ENCODE data around the gene CNNM3.

CNNM3 gene

DNA sequence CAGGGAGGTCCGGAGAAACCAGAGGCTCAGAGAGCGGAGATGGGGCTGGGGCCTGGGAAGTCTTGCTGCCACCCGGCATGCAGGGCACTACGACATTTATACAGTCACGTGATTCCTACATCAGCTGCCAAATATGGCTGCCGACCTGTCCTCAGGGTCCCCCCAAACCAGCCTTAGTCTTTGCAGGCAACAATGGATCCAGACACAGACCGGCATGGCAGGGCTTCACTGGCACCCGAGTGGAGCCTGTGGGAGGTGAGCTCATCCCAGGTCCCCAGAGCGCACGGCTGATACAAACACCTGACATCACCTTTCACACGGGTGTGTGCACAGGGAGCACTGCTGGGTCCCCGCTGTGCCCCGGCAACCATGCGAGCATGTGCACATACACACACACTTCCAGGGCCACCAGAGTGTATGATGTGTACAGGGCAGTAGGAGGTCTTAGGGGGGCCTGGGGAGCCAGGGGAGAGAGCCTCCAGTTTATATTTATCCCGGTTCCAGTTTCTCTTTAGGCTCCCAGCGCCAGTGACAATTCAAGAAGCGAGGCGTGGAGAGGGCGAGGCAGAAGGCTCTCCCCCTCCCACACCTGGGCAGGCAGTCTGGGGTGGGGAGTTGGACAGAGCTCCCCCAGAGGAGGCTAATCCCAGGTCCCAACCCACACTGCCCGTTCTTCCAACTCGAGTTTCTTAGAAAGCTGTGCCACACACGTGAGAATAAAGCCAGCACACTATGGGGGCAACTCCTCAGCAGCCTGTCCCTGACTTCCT is 51.1 kb downstream of the CNNM3 start:
- DNase-seq = no peak

DNA sequence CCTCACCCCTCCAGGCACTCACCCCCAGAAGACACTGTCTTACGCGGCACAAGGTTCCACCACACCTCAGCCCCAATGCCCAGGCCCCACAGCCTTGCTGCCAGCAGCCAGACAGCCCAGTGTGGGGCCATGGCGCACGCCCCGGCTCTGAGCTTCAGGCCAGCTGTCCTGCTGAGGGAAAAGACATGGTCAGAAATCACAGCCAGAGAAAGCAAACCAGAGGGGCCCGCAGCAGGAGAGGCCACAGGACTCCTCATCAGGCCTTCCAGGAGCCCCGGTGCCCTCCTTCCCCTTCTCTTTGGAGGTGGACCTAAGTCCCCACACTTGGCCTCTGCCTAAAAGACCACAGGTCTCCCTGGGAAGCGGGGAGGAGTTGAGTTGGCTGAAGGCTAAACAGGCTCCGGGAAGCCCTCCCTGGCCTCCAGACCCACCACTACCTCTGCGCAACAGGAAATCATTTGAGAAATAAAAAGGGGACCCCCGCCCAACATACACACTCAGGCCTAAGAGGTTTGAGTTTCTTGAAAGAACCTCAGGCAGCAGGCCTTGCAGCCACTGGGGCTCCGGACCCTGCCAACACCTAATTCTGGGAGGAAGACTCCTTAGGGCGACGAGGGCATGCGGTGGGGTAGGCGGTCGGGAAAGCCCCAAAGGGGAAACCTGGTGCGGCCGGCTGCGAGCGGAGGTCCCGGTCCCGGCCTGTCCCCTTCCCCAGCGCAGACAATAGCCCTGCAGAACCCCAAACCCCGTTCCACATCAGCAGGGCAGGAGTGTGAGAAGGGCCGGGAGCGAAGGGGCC is 51.9 kb downstream of the CNNM3 start:
- DNase-seq = no peak

DNA sequence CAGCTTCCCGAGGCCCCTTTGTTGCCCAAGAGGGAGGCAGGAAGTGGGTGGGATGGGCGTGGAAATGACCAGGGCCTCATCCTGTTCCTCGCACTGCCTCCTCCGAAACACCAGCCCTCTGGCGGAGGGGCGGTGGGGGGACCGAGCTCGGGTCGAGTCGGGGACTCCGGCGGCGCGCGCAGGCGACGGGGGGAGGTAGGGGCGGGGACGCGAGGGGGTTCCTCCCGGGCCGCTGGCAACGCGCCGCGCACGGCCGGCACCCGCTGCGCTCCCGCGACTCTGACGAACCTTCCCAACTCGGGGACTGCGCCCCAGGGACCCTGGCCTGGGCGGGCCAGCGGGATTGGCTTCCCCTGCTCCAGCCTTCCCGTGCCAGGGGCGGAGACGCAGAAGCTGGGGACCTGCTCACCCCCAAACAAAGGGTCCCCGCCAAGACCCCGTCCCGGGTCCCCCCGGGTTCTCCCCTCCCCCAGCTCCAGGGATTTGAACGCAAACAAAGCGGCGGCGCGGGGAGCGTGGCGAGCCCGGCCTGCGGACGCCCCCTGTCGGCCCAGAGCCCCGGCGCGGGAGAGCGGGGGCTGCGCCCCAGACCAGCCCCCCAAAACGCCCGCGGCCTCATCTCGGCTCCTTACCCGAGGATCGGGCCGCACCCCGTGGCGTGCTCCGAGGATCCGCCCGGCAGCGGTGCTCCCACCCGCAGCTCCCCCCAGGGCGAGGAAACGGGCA is 52.6 kb downstream of the CNNM3 start:
- peak; percentile 69 for DNase-seq

DNA sequence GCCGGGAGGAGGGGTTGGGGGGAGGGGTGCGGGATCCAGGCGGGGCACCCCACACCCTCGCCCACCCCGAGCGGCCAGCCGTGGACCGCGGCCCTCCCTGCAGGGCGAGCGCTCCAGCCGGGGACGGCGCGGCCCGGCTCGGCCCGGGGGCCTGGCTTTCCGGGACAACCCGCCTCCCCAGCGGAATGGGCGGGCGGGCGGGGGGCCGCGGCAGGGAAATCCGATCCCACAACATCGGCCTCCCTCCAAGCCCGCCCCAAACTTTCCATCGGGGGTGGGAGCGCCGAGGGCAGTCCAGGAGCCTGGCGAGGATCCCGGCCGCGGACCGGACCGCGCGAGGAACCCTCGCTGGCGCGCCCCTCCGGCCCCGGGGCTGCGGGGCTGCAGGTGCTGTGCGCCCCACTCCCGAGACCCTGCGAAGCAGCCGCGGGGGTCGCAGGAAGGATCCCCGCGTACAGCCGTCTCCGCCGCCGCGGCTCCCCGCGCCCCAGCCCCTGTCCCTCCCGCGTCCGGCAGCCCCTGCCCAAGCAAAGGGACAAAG is 53.3 kb downstream of the CNNM3 start:
- DNase-seq = no peak

DNA sequence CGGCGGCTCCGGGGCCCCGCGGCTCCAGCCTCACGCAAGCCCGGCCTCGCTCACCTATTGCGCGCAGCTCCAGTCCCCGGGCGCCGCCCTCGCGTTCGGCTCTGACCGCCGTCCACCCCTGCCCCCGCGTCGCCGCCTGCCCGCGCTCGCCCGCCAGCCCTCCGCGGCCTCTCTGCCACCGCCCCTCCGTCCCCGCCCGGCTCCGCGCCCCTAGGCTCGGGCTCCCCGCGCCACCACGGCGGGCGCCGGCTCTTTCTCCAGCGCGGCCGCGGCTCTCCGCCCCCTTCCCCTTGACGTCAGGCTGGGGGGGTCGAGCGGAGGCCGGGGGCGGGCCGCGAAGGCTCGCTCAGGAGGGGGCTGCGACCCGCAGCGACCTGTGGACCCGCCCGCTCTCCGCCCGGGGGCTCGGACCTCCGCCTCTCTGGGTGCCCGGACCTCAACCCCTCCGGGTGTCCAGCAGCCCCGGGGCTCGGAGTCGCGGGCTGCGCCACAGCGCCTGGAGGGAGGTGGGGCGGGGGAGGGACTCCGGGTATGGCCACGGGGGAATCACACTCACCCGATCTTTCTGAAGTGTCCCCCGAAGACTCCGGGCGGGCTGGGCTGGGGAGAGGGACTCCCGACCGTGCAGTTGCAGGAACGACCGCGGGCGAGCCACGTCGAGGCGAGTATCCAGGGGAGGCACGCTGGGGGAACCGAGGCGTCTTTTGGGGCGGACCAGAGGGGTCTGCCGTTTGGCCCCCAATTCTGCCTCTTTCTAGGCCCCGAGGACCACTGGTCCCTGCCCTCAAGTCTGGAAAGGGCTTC is 54.0 kb downstream of the CNNM3 start, which contains the start of gene SEMA4C:
TSS of gene SEMA4C (minus strand) at position 259 of the 804 bp plus-strand sequence. CDS start 2,194 bp downstream, outside the sequence.
- DNase-seq = peak; percentile 81

DNA sequence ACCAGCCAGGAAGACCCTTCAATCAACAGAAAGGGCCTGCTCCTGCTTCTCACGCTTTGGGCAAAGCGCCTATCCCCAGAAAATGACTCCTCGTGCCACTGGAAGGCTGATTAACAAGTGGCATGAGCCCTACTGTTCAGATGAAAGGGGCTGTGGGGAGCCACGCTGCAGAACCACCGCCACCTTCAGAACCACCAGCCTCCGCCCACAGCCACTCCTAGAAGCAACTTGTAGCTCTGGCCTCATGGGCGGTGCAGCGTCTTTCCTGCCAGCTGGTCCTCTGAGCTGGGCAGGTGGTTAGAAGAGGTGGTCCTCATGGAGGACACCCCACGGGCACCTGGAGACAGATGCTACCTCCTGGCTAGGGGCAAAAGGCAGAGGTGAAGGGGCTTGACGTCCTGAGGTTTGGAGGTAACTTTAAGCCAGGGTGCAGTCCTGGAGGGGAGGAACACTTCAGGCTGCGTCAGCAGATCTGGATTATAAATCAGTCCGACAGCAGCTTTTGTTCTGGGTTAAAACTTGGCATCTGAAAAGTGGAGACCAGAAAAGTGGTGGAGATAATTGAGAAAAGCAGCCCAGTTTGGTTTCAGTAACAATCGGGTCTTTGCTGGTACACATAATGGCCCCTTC is 54.7 kb downstream of the CNNM3 start:
- peak; percentile 74 for DNase-seq

DNA sequence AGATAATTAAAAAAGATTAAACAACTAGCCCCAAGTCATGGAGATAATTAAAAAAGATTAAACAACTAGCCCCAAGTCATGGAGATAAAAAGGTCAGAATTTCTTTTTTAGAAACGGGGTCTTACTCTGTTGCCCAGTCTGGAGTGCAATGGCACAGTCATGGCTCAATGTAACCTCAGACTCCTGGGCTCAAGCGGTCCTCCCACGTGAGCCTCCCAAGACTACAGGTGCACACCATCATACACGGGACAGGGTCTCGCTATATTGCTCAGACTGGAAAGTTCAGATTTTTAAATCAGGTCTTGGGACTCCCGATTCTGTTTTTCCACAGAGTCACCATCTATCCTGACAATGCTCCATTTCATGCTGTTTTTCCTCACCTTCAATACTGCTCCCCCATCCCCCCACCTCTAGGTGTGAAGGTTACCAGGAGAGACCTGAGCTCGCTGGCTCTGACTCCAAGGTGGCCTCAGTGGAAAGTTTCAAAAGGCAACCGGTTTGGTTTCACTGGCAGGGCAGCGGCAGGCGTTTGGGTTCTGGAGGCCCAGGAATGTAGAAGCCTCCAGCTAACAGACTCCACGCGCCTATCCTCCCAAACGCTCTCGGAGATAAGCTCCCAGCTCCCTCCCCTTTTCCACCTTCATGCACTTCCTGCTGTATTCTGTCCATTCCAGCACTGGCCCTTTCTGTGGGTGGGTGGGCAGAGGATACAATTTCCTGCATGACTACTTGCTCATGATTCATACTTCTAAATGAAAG is 56.7 kb downstream of the CNNM3 start:
- no peak for DNase-seq

DNA sequence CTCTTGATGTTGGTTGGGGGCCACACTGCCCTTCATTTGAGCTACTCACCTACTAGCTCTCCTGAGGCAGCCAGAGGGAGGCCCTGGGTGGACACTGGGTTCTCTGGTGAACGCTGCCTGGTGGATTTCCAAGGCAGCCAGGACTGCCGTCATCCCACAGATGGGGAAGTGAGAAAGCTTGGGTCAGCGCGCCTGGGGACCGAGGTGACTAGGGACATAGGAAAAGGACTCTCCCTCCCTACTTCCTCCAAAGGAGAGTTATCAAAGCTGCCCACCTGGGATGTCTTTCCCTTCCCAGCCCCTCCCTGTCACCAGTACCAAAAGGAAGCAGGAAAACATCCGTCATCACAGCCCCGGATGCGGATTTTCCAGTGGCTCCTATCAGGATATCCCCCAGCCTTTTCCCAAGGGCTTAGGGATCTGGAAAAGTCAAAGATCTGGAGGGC is 57.6 kb downstream of the CNNM3 start:
- no peak for DNase-seq

DNA sequence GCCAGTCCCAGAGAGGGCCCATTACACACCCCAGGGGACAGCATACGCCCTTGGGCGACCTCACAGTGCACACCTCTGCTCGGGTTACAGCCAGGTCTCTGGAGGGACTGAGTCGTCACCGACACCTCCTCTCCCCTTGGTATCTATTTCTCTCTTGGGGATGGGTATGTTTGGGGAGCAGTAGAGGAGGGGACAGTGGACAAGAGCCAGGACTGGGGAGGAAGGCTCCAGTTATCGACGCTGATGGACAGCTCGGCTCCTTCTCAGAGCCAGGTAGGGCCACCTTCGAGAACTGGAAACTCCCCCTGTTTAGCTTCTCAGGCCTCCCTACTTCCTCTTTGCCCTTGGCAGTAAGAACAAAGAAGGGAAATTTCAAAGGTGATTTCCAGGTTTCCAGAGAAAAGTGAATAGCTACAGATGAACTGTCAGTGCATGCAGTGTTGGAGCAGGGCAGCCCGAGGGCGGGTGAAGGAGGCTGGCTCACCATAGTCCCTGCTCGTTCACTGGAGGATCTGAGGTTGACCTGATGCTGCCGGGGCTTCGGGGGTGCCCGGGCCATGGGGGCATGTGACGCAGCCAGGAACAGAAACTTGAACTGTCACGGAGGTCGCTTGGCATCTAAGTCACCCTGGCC is 58.2 kb downstream of the CNNM3 start:
- no peak for DNase-seq

DNA sequence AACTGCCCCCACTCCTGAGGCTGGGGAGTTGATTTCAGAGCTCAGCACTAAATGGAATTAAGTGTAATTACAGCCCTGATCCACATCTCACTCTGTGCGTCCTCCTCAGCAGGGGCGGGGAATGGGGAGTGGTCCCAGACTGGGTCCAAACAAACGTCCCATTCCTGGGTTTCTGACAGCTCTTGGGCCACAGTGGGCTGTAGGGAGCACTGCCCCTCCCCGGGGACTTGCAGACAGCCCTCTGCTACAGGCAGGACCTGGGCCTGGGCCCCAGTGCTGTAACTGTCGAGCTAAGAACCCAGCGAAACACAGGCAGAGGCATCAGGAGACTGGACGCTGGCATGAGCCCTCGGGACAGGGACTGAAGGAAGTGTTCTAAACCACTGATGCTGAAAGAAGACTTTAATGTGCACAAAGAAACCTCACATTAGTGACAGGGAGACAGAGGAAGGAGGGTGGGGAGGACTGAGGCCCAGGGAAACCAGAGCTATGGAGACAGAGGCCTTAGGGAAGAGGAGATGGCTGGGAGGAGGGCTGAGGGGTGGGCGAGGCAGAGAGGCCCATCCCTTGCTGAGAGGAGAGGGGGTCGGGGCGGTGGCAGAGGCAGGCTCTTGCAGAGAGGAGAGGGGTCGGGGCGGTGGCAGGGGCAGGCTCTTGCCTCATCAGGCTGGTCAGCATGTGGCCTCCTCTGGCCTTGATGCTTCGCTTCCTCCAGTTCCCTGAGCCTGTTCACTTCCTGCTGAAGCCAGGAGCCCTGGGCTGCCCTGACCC is 59.6 kb downstream of the CNNM3 start:
- no peak for DNase-seq

DNA sequence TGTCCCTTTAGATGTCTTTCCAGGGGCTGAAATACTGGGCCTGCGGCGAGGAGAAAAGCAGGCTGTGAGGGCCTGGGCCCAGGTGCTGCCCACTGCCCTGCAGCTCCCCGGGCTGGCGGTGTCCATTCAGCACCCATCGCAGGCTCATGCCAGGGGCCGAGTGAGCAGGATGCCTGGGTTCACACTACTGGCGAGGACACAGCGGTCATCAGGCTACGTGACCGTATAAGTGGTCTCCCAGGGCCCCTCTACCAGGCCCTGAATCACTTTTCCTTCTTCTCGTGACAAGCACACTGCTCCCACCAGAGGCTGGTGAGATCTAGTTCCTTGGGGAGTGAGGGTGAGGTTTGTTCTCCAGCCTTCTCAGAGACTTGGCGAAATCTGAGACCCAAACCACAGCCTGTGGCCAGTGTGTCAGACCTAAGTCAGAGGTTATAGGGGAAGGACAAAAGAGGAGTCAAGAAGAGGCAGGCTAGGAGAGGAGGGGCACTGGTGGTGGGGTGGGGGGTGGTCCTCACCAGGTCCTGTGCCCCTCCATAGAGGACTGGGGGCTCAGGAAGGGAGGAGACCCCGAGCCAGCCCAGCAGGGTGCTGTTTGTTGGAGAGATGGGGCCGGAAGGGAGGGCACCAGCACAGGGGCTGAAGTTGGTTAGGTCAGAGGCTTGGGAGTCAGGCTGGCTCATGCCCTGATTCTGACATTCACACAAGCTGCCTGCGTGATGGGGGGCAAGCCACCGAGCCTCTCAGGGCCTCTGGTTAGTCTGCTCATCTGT is 60.4 kb downstream of the CNNM3 start:
- DNase-seq = no peak

DNA sequence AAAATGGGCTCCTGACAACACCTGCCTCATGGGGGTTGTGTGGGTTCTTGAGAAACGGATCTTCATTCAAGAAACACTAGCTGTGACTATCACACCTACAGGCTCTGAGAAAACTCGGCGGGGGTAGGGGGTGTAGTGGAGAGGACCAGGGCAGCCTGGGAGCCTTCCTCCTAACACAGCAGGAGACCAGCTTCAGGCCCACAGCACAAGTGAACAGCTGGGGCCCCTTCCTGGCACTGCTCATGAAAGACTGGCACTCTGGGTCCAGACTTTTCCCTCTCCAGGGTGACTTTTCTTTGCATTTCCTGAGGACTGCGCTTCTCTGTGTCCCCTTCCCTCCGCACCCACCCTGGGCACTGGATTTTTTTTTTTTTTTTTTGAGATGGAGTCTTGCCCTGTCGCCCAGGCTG is 61.0 kb downstream of the CNNM3 start:
- no peak for DNase-seq

DNA sequence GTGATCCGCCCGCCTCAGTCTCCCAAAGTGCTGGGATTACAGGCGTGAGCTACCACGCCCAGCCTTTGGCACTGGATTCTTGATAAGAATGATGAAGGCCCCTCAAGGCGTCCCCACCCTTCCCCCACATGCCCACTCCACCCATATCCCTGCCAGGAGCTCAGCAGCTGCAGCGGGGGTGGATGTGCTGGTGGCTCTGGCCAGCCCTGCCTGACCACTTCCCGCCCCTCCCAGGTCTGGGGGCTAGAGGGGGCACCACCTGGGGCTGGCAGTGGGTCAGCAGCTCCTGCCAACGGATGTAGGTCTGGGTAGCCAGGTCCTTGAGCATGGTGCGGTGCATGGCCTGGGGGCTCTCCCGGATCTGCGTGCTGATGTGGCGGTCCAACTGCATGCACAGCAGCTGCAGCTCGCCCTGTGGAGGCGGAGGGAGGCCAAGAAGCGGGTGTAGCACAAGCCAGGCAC is 61.6 kb downstream of the CNNM3 start:
- no peak for DNase-seq

DNA sequence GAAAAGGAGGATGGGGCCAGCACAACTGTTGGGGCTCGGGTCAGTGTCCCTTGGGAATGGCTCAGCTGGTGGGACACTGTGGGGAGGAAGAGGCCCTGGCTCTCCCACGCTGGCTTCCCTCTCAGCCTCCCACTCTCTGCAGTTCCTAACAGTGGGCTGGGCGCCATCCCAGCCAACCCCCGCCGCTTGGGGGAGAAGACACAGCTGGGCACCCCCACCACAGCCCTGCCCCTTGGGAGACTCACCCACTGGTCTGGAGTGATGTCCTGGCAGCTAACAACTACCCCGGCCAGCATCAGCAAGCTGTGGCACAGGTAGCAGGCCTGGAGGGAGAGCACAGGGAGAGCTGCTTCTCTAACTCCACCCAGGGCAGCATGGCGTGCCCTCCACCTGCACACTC is 62.1 kb downstream of the CNNM3 start:
- no peak for DNase-seq

DNA sequence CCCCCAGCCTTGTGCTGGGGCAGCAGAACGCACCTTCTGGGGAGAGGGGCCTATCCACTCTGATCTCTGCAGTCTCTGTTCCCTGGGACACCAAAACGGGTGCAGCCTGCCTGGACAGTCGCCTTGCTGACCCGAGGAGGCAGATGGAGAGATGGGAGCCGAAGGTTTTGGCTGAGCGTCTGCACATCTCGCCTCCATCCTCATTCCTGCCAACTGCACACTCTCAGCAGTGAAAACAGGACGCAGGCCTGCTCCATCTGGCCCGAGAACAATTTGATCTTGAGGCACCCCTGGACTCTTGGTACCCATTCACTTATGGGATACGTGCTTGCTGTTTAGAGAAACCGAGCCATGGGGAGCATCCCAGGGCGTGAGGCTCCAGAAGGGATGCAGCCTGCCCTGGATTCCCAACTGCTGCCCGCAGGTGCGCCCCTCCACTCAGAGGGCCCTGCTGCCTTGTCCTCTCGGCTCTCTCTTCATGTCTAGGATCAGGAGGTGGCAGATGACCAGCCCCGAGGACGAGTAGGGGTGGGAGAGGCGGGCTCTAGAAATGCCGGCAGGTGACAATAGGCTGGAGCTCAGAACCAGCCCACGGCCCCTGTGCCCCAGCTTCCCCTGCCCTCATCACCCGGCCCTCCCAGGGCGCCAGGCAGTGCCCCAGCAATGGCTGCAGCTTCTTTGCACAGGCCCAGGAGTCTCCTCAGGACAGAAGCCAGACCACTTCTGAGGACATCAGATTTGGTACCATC is 62.9 kb downstream of the CNNM3 start:
- DNase-seq = no peak

DNA sequence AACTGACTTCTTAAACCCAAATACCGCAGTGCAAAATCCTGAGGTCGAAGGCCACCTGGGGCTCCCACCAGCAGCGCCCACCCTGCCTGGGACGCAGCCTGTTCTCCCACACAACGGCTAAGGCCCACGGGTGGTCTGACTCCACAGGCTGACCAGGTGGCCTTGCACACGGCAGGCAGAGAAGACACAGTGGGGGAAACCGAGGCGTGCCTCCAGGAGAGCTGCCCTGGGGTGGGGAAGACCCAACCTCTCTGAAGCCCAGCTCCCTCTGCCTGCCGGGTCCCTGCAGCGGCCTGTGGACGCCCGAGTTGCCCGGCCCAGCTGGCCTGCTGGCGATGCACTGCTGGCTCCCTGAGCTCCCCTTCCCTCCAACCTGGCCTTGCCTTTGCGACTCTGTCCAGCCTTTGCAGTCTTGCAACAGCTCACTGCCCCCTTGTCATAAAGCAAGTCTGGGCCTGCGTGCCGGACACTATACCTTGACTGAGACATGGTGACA is 63.5 kb downstream of the CNNM3 start:
- DNase-seq = no peak

DNA sequence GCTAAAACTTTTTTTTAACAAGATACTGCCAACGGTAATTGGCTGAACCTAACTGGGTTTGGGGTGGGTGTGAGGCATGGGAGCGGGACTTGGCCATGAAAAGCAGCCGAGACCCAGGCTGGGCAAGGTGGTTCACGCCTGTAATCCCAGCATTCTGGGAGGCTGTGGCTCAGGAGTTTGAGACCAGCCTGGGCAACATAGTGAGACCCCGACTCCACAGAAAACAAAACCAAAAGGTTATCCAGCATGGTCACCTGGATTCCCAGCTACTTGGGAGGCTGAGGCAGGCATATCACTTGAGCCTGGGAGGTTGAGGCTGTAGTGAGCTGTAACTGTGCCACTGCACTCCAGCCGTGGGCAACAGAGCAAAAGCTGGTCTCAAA is 64.8 kb downstream of the CNNM3 start:
- DNase-seq = no peak

Measured in activated T-cell treated with anti-CD3 and anti-CD28 coated beads, Interleukin-2, amount 50 U/mL, for 1 hour (primary cell).